Right lobe of liver (tissue), 6 donors: ENCODE data around the gene PARP3. TPM values are rescaled to one million over a fixed set of nuclear protein-coding genes. Genes with fewer than 3 reads are reported as not detected.
A peak's percentile ranks its signal among the peaks of the same experiment; 100 is the strongest.

Source experiments
- ATAC-seq, 4 donors: fragments of 200-7000 bp; cut with Tn5 transposase; one replicate each; pipeline ENCODE4 v1.9.1; 2020; ENCODE audit warnings: mild to moderate bottlenecking in 4 of 4, moderate library complexity in 4 of 4
- DNase-seq, 3 donors: peaks; one replicate each; pipeline ENCODE4 v3.0.0-alpha.2; 2020
- H3K27ac ChIP-seq, 3 donors: fragments of 200-600 bp; one replicate each; pipeline ENCODE4 v1.8.0; 2022
- H3K27me3 ChIP-seq, 2 donors: fragments of 200-600 bp; one replicate each; pipeline ENCODE4 v1.8.0; 2022
- H3K36me3 ChIP-seq, 4 donors: fragments of 200-600 bp; sonication (generic) in 1 of 4; one replicate each; pipeline versions ENCODE4 v1.5.1 to v1.8.0; 2017 to 2022; ENCODE audit warnings: control low read depth in 1 of 4
- H3K4me1 ChIP-seq, 4 donors: fragments of 200-600 bp; sonication (generic) in 1 of 4; one replicate each; pipeline versions ENCODE4 v1.5.1 to v1.8.0; 2017 to 2022; ENCODE audit warnings: control low read depth in 1 of 4
- H3K4me3 ChIP-seq, 3 donors: fragments of 200-600 bp; one replicate each; pipeline ENCODE4 v1.8.0; 2022
- H3K9me3 ChIP-seq, 4 donors: fragments of 200-600 bp; sonication (generic) in 1 of 4; one replicate each; pipeline versions ENCODE4 v1.5.1 to v1.8.0; 2017 to 2022; ENCODE audit warnings: control low read depth in 1 of 4
- POLR2A ChIP-seq: fragments of 450-650 bp; IDR thresholded peaks from one replicate; pipeline ENCODE4 v1.6.1; 2017; ENCODE audit warnings: antibody characterized with exemption, mild to moderate bottlenecking
- WGBS: methylation state at CpG from one replicate; pipeline ENCODE4 v1.1.6; 2018; ENCODE audit warnings: low coverage, low lambda C conversion rate; ENCODE audit not compliant: insufficient coverage; ENCODE audit errors: missing lambda C conversion rate; 5-methylcytosine and 5-hydroxymethylcytosine counted together
- intact Hi-C, 2 donors: fragments of 100-400 bp; cut with DNase I; formaldehyde crosslinking; loops; one replicate each; pipeline versions ENCODE4 v1.11.2 to v1.14.1; 2022
- total RNA-seq, 6 experiments: library from RNA; depleted of rRNA in 2 of 6; stranded (reverse); fragments of >200 nt in 2 of 6; fragmentation: NEBNext Ultra II Directional in 3 of 6; extraction: Animal tissue kit (Norgen Biotek cat#: 25700) in 3 of 6; gene quantifications; one replicate each; pipeline versions ENCODE4 v1.1.0 to v1.2.4, GENCODE V29; 2016 to 2023
- TF ChIP-seq, protein P1 (sequence below), 4 donors: fragments of 200-600 bp in 3 of 4; fragments of 450-650 bp in 1 of 4; IDR thresholded peaks; one replicate each; pipeline versions ENCODE4 v1.5.1 to v1.8.0; 2016 to 2022; ENCODE audit warnings: antibody characterized with exemption in 4 of 4, mild to moderate bottlenecking in 2 of 4
- donor health status: DM: no; HTN: yes; CAD: no.
- donor health status: DM: no; HTN: no; CAD: no.
- donor health status: DM: no; HTN: no; CAD: no.
- donor health status: DM: no; HTN: yes; CAD: no.
- donor health status: DM: no; HTN: yes; CAD: no.

PARP3 gene
- total RNA-seq, 6 experiments from 2014 or later: 13.5 to 19.4 (median 16.0) TPM

DNA sequence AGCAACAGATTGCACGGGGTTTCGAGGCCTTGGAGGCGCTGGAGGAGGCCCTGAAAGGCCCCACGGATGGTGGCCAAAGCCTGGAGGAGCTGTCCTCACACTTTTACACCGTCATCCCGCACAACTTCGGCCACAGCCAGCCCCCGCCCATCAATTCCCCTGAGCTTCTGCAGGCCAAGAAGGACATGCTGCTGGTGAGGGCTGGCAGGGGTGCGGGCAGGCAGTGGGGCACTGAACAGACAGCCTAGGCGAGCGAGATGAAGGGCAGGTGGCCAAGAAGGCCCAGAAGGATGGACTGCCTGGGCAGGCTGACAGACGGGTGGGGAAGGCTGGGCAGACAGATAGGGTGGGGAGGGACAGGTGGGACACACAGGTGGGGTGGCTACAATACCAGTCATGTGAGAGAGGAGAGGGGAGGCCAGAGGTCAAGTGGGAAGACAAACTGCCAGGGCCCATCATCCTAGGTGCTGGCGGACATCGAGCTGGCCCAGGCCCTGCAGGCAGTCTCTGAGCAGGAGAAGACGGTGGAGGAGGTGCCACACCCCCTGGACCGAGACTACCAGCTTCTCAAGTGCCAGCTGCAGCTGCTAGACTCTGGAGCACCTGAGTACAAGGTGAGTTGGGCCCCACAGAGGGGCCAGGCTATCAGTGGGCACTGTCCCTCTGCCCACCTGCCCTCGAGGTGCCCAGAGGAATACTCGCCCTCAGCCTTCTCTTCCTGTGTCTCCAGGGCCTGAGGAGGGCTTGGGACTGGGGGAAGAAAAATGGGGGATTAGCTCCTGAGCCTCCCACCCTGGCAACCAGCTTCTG is 3.1 kb downstream of the PARP3 start:
- WGBS: 90% methylated on average over 10 of the region's 18 CpGs
- peak in 1 of 3 donors; percentile 48 for DNase-seq
- no peak for ATAC-seq
- Histone ChIP-seq H3K4me3 (no peak overlapping the region), H3K9me3 (no peaks in the 10 kb centered on the region), H3K36me3 (peaks cover 0 to 7% (median 0%) of the 10 kb centered on the region in 4 donors), H3K4me1 (peaks cover 0 to 22% (median 9%) of the 10 kb centered on the region in 4 donors), H3K27ac (no peak overlapping the region), H3K27me3 (no peaks in the 10 kb centered on the region)
- no peak for TF ChIP-seq POLR2A
- TF ChIP-seq, protein P1, sequence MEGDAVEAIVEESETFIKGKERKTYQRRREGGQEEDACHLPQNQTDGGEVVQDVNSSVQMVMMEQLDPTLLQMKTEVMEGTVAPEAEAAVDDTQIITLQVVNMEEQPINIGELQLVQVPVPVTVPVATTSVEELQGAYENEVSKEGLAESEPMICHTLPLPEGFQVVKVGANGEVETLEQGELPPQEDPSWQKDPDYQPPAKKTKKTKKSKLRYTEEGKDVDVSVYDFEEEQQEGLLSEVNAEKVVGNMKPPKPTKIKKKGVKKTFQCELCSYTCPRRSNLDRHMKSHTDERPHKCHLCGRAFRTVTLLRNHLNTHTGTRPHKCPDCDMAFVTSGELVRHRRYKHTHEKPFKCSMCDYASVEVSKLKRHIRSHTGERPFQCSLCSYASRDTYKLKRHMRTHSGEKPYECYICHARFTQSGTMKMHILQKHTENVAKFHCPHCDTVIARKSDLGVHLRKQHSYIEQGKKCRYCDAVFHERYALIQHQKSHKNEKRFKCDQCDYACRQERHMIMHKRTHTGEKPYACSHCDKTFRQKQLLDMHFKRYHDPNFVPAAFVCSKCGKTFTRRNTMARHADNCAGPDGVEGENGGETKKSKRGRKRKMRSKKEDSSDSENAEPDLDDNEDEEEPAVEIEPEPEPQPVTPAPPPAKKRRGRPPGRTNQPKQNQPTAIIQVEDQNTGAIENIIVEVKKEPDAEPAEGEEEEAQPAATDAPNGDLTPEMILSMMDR (IDR thresholded peaks at IDR 0.05): no peak
- intact Hi-C loops: no loop called here

GRCh38 chr3:51945926-51946705 is 4.0 kb downstream of the PARP3 start:
- WGBS: 85% methylated on average over 4 of the region's 14 CpGs
- peak in 1 of 3 donors; percentile 34 for DNase-seq
- intact Hi-C loops: no loop called here
- ATAC-seq: no peak
- Histone ChIP-seq H3K27me3 (no peaks in the 10 kb centered on the region), H3K4me3 (no peak overlapping the region), H3K4me1 (peaks cover 0 to 14% (median 4%) of the 10 kb centered on the region in 4 donors), H3K36me3 (peaks cover 0 to 7% (median 0%) of the 10 kb centered on the region in 4 donors), H3K27ac (no peak overlapping the region), H3K9me3 (no peaks in the 10 kb centered on the region)
- TF ChIP-seq POLR2A: no peak
- TF ChIP-seq, protein P1 (IDR thresholded peaks at IDR 0.05): no peak

DNA sequence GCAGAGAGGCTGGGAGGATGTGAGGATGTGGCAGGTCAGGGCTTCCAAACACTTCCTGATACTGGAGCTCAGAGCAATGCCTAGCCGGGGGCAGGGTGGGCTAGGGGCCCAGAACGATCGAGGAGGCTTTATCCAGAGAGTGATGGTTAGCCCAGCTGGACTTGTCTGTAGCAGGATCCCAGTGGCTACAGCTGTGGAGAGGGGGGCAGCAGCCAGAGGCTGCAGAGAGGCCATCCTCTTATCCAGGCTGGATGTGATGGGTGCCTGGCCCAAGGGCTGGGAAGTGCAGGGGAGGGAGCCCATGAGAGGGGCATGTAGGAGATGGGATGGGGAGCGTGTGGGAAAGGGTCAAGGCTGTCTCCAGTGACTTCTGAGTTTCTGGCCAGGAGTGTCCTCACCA is 4.6 kb downstream of the PARP3 start:
- no CpG with 5 or more reads among the region's 4 CpGs for WGBS
- peak in 1 of 3 donors; percentile 21 for DNase-seq
- ATAC-seq: no peak
- Histone ChIP-seq H3K36me3 (peaks cover 0 to 7% (median 0%) of the 10 kb centered on the region in 4 donors), H3K27ac (no peak overlapping the region), H3K4me1 (peaks cover 0 to 13% (median 4%) of the 10 kb centered on the region in 4 donors), H3K9me3 (no peaks in the 10 kb centered on the region), H3K27me3 (no peaks in the 10 kb centered on the region), H3K4me3 (no peak overlapping the region)
- no peak for TF ChIP-seq POLR2A
- TF ChIP-seq, protein P1 (IDR thresholded peaks at IDR 0.05): no peak
- intact Hi-C loops: no loop called here

- Histone ChIP-seq H3K4me1 (peaks cover 0 to 11% (median 4%) of the 10 kb centered on the region in 4 donors), H3K4me3 (no peak overlapping the region), H3K27me3 (no peaks in the 10 kb centered on the region), H3K27ac (no peak overlapping the region), H3K36me3 (peaks cover 0 to 7% (median 0%) of the 10 kb centered on the region in 4 donors), H3K9me3 (no peaks in the 10 kb centered on the region)
- 87% methylated on average over 8 of the region's 13 CpGs for WGBS
- intact Hi-C loops: no loop called here
- no peak for ATAC-seq
- peak in 2 of 3 donors; percentile 30 to 37 for DNase-seq
- TF ChIP-seq POLR2A: no peak
- TF ChIP-seq, protein P1 (IDR thresholded peaks at IDR 0.05): no peak
These were observed 5.2 kb downstream of the PARP3 start for GRCh38 chr3:51947215-51947900.
